ENCODE results near the gene KIAA0513. TPM values are rescaled to one million over a fixed set of nuclear protein-coding genes. Genes with fewer than 3 reads are reported as not detected.

Gene KIAA0513
- total RNA-seq, 4 donors from 2014 or later: 18.5 to 41.3 (median 34.5) TPM

DNA sequence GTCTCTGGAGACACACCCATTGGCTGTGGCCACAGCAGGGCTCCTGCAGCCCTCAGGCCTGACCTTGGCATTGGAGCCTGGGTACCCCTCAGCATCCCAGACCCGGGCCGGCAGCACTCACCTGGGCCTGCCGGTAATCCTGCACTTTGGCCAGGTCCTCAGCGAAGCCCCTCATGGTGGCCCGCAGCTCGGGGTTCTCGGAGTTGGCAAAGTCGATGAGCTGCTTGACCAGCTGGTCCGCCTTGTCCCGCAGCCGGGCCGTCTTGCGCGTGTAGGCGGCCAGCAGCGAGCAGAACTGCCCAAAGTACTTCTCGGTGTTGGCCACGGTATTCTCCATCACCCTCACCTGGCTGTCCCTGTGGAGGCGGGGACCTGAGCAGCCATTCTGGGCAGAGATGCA, 82.5 kb downstream of the KIAA0513 start:
- Histone ChIP-seq H3K4me1 (peaks cover 2 to 6% (median 5%) of the 10 kb centered on the region in 4 donors), H3K36me3 (no peaks in the 10 kb centered on the region), H3K9me3 (no peaks in the 10 kb centered on the region), H3K27me3 (no peaks in the 10 kb centered on the region), H3K4me3 (no peak overlapping the region), H3K27ac (no peak overlapping the region)
- WGBS, 2 donors (ENCODE audit: low coverage in 1 of 2): 95% methylated on average over 19 of the region's 19 CpGs; no CpG with 5 or more reads in 1 of the 2 donors
- no peak for DNase-seq
- TF ChIP-seq POLR2A (IDR thresholded peaks at IDR 0.05): no peak
- intact Hi-C loops (cut with DNase I; ENCODE audit: low total_unique reads) (loop anchor here (5.0 to 10.0 kb wide), 3 partner anchors 65 to 605 kb away; no protein-coding TSS in a partner anchor), in situ Hi-C loops (cut with MboI; ENCODE audit: low pct_ligation_motif_present in 1 of 4, low pct_unique_long_range_greater_than_20kb in 1 of 4, low sequenced_read_pairs in 3 of 4) (no loop called here)

DNA sequence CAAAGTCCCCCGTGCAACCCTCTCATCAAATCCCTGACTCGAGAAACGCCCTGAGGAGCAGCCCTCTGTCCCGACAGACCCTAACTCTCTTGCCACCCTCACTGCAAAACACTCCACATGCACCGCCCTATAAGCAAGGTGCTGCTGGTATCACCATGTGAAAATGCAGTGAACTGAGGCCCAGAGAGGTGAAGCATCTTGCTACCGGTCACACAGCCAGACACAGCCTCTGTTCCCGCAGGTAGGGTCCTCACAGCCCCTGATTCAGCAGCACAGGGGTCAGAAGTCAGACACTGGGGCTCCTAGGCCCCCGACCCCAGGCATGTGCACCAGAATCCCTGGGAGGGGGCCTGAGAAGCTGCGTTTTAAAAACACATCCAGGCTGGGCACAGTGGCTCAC, 83.6 kb downstream of the KIAA0513 start:
- WGBS, 2 donors (ENCODE audit: low coverage in 1 of 2): 85% methylated on average over 9 of the region's 9 CpGs; no CpG with 5 or more reads in 1 of the 2 donors
- Histone ChIP-seq H3K27me3 (no peaks in the 10 kb centered on the region), H3K9me3 (no peaks in the 10 kb centered on the region), H3K4me3 (no peak overlapping the region), H3K27ac (no peak overlapping the region), H3K4me1 (peaks cover 3 to 8% (median 8%) of the 10 kb centered on the region in 4 donors), H3K36me3 (no peaks in the 10 kb centered on the region)
- intact Hi-C loops (cut with DNase I; ENCODE audit: low total_unique reads) (loop anchor here (5.0 to 10.0 kb wide), 3 partner anchors 64 to 604 kb away; no protein-coding TSS in a partner anchor), in situ Hi-C loops (cut with MboI; ENCODE audit: low pct_ligation_motif_present in 1 of 4, low pct_unique_long_range_greater_than_20kb in 1 of 4, low sequenced_read_pairs in 3 of 4) (no loop called here)
- TF ChIP-seq, protein P1, sequence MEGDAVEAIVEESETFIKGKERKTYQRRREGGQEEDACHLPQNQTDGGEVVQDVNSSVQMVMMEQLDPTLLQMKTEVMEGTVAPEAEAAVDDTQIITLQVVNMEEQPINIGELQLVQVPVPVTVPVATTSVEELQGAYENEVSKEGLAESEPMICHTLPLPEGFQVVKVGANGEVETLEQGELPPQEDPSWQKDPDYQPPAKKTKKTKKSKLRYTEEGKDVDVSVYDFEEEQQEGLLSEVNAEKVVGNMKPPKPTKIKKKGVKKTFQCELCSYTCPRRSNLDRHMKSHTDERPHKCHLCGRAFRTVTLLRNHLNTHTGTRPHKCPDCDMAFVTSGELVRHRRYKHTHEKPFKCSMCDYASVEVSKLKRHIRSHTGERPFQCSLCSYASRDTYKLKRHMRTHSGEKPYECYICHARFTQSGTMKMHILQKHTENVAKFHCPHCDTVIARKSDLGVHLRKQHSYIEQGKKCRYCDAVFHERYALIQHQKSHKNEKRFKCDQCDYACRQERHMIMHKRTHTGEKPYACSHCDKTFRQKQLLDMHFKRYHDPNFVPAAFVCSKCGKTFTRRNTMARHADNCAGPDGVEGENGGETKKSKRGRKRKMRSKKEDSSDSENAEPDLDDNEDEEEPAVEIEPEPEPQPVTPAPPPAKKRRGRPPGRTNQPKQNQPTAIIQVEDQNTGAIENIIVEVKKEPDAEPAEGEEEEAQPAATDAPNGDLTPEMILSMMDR (IDR thresholded peaks at IDR 0.05): no peak
- TF ChIP-seq EP300 (IDR thresholded peaks at IDR 0.05; ENCODE audit: low read depth) (no peak), POLR2AphosphoS5 (IDR thresholded peaks at IDR 0.05) (no peak), POLR2A (IDR thresholded peaks at IDR 0.05) (no peak)
- no peak for DNase-seq

DNA sequence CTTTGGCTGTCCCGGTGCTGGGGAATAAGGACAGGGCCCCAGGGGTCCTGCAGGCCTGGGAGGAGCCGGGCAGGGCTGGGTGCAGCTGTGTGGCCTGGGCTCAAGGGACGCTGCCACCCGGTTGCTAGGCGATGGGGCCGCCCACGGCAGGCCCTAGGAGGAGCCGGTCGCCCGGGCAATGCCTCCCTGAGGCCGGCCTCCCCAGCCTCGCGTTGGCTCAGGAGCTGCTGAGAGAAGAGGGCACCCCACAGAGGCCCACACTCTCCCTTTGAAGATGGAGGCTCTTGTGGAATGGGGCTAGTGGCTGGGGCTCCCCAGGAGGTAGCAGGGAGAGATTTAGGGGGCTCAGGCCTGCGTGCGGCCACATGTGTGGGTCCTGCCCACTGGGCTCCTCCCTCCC, 84.8 kb downstream of the KIAA0513 start, which contains the start of gene CIBAR2:
Gene CIBAR2 (minus strand): TSS at position 109 of the 400 bp plus-strand sequence. CDS start 120 bp downstream, outside the sequence.
- TF ChIP-seq POLR2AphosphoS5 (IDR thresholded peaks at IDR 0.05) (no peak), EP300 (IDR thresholded peaks at IDR 0.05; ENCODE audit: low read depth) (no peak), POLR2A (IDR thresholded peaks at IDR 0.05) (no peak)
- TF ChIP-seq, protein P1 (IDR thresholded peaks at IDR 0.05): no peak
- in situ Hi-C loops (cut with MboI; ENCODE audit: low pct_ligation_motif_present in 1 of 4, low pct_unique_long_range_greater_than_20kb in 1 of 4, low sequenced_read_pairs in 3 of 4) (no loop called here), intact Hi-C loops (cut with DNase I; ENCODE audit: low total_unique reads) (loop anchor here (5.0 to 10.0 kb wide), 3 partner anchors 62 to 602 kb away; no protein-coding TSS in a partner anchor)
- WGBS, 2 donors (ENCODE audit: low coverage in 1 of 2): 71% methylated on average over 15 of the region's 15 CpGs; no CpG with 5 or more reads in 1 of the 2 donors
- DNase-seq: no peak
- Histone ChIP-seq H3K27ac (no peak within 1 kb of the TSS), H3K36me3 (no peaks in the 10 kb centered on the region), H3K4me3 (no peak within 1 kb of the TSS), H3K9me3 (no peaks in the 10 kb centered on the region), H3K4me1 (peaks cover 3 to 8% (median 8%) of the 10 kb centered on the region in 4 donors), H3K27me3 (no peaks in the 10 kb centered on the region)

GRCh38 chr16:85113168-85113733, 85.7 kb downstream of the KIAA0513 start:
- Histone ChIP-seq H3K36me3 (no peaks in the 10 kb centered on the region), H3K27me3 (no peaks in the 10 kb centered on the region), H3K4me3 (no peak overlapping the region), H3K9me3 (no peaks in the 10 kb centered on the region), H3K4me1 (peaks cover 3 to 8% (median 8%) of the 10 kb centered on the region in 4 donors), H3K27ac (no peak overlapping the region)
- intact Hi-C loops (cut with DNase I; ENCODE audit: low total_unique reads): loop anchor here (5.0 to 10.0 kb wide), 3 partner anchors 62 to 602 kb away; no protein-coding TSS in a partner anchor
- no peak for TF ChIP-seq POLR2AphosphoS5 (IDR thresholded peaks at IDR 0.05)
- TF ChIP-seq POLR2A (IDR thresholded peaks at IDR 0.05): no peak
- TF ChIP-seq, protein P1 (IDR thresholded peaks at IDR 0.05): no peak
- no peak for TF ChIP-seq EP300 (IDR thresholded peaks at IDR 0.05; ENCODE audit: low read depth)
- in situ Hi-C loops (cut with MboI; ENCODE audit: low pct_ligation_motif_present in 1 of 4, low pct_unique_long_range_greater_than_20kb in 1 of 4, low sequenced_read_pairs in 3 of 4): no loop called here
- WGBS, 2 donors (ENCODE audit: low coverage in 1 of 2): 83 to 90% methylated on average over 2 to 13 of the region's 14 CpGs
- DNase-seq: no peak
